HepG2 (cell line): ENCODE measurements around the gene SRGAP3. TPM values are rescaled to one million over a fixed set of nuclear protein-coding genes. Genes with fewer than 3 reads are reported as not detected.

ENCODE experiments used
- ATAC-seq: fragments of 200-7000 bp; cut with Tn5 transposase; 3 replicates; pipeline ENCODE4 v1.9.1; 2020; ENCODE audit warnings: mild to moderate bottlenecking, moderate library complexity
- BruUV-seq: library from RNA; stranded (reverse); fragments of 400-500 nt; replicated peaks from 2 replicates; lab custom pipeline; 2021; lab: Mats Ljungman, UMichigan
- CTCF ChIA-PET: fragments of 300-600 bp; formaldehyde crosslinking; extraction: SDS; loops from one replicate; lab custom pipeline; 2021; ENCODE audit warnings: low total read pairs, inconsistent platforms, low intra/inter-chr PET ratio; lab: Yijun Ruan, JAX
- POLR2A ChIA-PET: fragments of 350-600 bp; sonication (Branson Sonifier 250); formaldehyde crosslinking; loops from one replicate; lab custom pipeline; 2020; ENCODE audit warnings: antibody characterized with exemption, inconsistent platforms; lab: Yijun Ruan, JAX
- DNase-seq: peaks from one replicate; pipeline ENCODE4 v3.0.0-alpha.2; 2015; ENCODE audit warnings: low spot score
- FAIRE-seq: peaks from 3 replicates; lab custom pipeline; 2011; peaks lifted over from hg19 to GRCh38; lab: Jason Lieb, UNC
- H2AFZ ChIP-seq: one replicate; pipeline ENCODE4 v1.6.1; 2011; ENCODE audit warnings: low read length, inconsistent platforms
- H3K27ac ChIP-seq: fragments of 300-600 bp; 3 replicates; pipeline ENCODE4 v1.8.0; 2011; ENCODE audit warnings: mixed run types, mild to moderate bottlenecking, mixed read lengths, low read length, inconsistent platforms; ENCODE audit not compliant: insufficient read depth; ENCODE audit errors: extremely low read length
- H3K27me3 ChIP-seq, 2 experiments: fragments of 200-600 bp in 1 of 2; 2 replicates in 1 of 2; 3 replicates in 1 of 2; pipeline versions ENCODE4 v1.6.0 to v1.8.0; 2011; ENCODE audit warnings: low read length in 2 of 2, mild to moderate bottlenecking in 2 of 2, moderate library complexity in 2 of 2, inconsistent platforms in 1 of 2; ENCODE audit not compliant: insufficient read depth in 2 of 2, control insufficient read depth in 1 of 2
- H3K36me3 ChIP-seq, 2 experiments: fragments of 200-600 bp in 1 of 2; replicated peaks in 1 of 2; 2 replicates in 1 of 2; 3 replicates in 1 of 2; pipeline versions ENCODE4 v1.5.1 to v1.8.0; 2011; ENCODE audit warnings: low read length in 2 of 2, inconsistent platforms in 1 of 2; ENCODE audit not compliant: insufficient read depth in 2 of 2, control insufficient read depth in 1 of 2
- H3K4me1 ChIP-seq: 2 replicates; pipeline ENCODE4 v1.5.1; 2012; ENCODE audit warnings: low read length, inconsistent platforms; ENCODE audit not compliant: insufficient read depth
- H3K4me2 ChIP-seq: 2 replicates; pipeline ENCODE4 v1.6.0; 2011; ENCODE audit warnings: low read depth, low read length, inconsistent platforms
- H3K4me3 ChIP-seq, 3 experiments: fragments of 200-600 bp in 1 of 3; sonication (generic), shearing (Covaris generic) in 1 of 3; replicated peaks in 1 of 3; 2 replicates each; pipeline ENCODE4 v1.5.1; 2011 to 2016; ENCODE audit warnings: low read length in 3 of 3, inconsistent platforms in 2 of 3, low read depth in 2 of 3, mild to moderate bottlenecking in 2 of 3, control low read depth in 1 of 3, mixed read lengths in 1 of 3; ENCODE audit not compliant: insufficient read depth in 1 of 3
- H3K79me2 ChIP-seq: one replicate; pipeline ENCODE4 v1.6.1; 2011; ENCODE audit warnings: low read length, inconsistent platforms; ENCODE audit not compliant: insufficient read depth
- H3K9ac ChIP-seq: 2 replicates; pipeline ENCODE4 v1.6.0; 2011; ENCODE audit warnings: mild to moderate bottlenecking, low read depth, low read length, inconsistent platforms; ENCODE audit not compliant: insufficient read depth
- H3K9me3 ChIP-seq: 2 replicates; pipeline ENCODE4 v1.5.1; 2012; ENCODE audit warnings: mild to moderate bottlenecking, low read length
- H4K20me1 ChIP-seq: 2 replicates; pipeline ENCODE4 v1.6.0; 2011; ENCODE audit warnings: inconsistent platforms, mild to moderate bottlenecking, low read length, moderate library complexity; ENCODE audit not compliant: insufficient read depth
- JDP2 ChIP-seq: sonication (generic); formaldehyde crosslinking; IDR thresholded peaks from 2 replicates; pipeline ENCODE4 v1.8.1; 2022; ENCODE audit warnings: missing genetic modification reagents, borderline replicate concordance
- ZHX2 ChIP-seq, 2 experiments: sonication (generic) in 1 of 2; formaldehyde crosslinking in 1 of 2; IDR thresholded peaks; 2 replicates each; pipeline versions ENCODE4 v1.6.1 to v1.9.0; 2014 to 2022; ENCODE audit warnings: antibody characterized with exemption in 1 of 2, borderline replicate concordance in 1 of 2, inconsistent platforms in 1 of 2, low read depth in 1 of 2, missing genetic modification reagents in 1 of 2
- ZNF160 ChIP-seq: sonication (generic); formaldehyde crosslinking; IDR thresholded peaks from 2 replicates; pipeline ENCODE4 v1.8.0; 2022; ENCODE audit warnings: mild to moderate bottlenecking, inconsistent platforms, missing genetic modification reagents
- ZNF234 ChIP-seq: sonication (generic); formaldehyde crosslinking; conservative IDR thresholded peaks from 2 replicates; pipeline ENCODE4 v1.5.1; 2020; ENCODE audit warnings: mild to moderate bottlenecking, missing genetic modification reagents
- ZNF768 ChIP-seq: sonication (generic); formaldehyde crosslinking; IDR thresholded peaks from 2 replicates; pipeline ENCODE4 v1.4.0; 2020; ENCODE audit warnings: missing genetic modification reagents
- WGBS: methylation state at CpG from one replicate; pipeline ENCODE4 v1.1.6; 2017; ENCODE audit warnings: low lambda C conversion rate; 5-methylcytosine and 5-hydroxymethylcytosine counted together
- in situ Hi-C: cut with HindIII; loops from 2 replicates; pipeline ENCODE4 v1.10.0; 2017; ENCODE audit warnings: low pct_unique_long_range_greater_than_20kb; ENCODE audit not compliant: extremely low pct_ligation_motif_present
- intact Hi-C: fragments of 100-400 bp; cut with micrococcal nuclease; formaldehyde crosslinking; loops from one replicate; pipeline ENCODE4 v1.10.0; 2022; ENCODE audit not compliant: unreplicated experiment
- polyA plus RNA-seq, 8 experiments: library from polyadenylated mRNA; depleted of rRNA in 3 of 8; stranded (reverse) in 7 of 8; unstranded in 1 of 8; fragments of >200 nt; fragmentation: Illumina TruSeq in 4 of 8; extraction: Trizol in 4 of 8; gene quantifications; 2 replicates each; pipeline versions ENCODE4 v1.2.1 to v1.2.3, GENCODE V29; 2011 to 2016; ENCODE audit warnings: low read depth in 4 of 8, missing spikeins in 1 of 8, mixed read lengths in 1 of 8; ENCODE audit not compliant: insufficient read depth in 1 of 8
- total RNA-seq, 5 experiments: library from RNA; depleted of rRNA; stranded (reverse); fragments of >200 nt; fragmentation: Illumina TruSeq; extraction: Trizol; gene quantifications; 2 replicates each; pipeline ENCODE4 v1.2.3, GENCODE V29; 2016; ENCODE audit warnings: low read depth in 1 of 5

Gene SRGAP3
- total and polyA plus RNA-seq, 2 of the 13 experiments (the other 11 are each of a cell fraction or from before 2014, with no cell fraction given), result 1.2 to 1.4 TPM

DNA sequence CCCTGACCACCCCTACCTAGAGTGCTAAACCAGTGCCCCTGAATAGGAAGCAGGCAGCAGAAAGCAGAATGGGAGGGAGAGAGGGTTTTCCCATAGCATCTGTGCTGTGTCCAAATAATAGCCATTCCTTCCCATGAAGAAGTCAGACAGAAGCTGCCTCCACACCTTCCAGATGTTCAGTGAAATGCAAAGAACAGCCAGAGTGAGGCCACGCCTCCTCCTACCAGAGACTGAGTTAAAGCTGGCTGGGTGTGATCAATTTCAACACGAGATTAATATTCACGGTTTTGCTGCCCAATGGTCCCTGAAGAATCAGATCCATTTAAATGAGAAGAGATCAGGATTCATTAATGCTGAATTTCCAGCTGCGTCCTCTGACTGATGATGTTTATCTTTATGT lies 111.8 kb downstream of the SRGAP3 start (continued):
- no peak for TF ChIP-seq ZHX2 (IDR thresholded peaks at IDR 0.05; ENCODE audit: low read depth)
- TF ChIP-seq ZHX2 (CRISPR knock-in tag; IDR thresholded peaks at IDR 0.05; ENCODE audit: borderline replicate concordance), result no peak
- TF ChIP-seq ZNF160, result no peak
- TF ChIP-seq ZNF234, result no peak

- no peaks in the 10 kb centered on the region for H3K36me3 ChIP-seq
- in situ Hi-C loops, result no loop called here
- 46% methylated on average over 11 of the region's 12 CpGs for WGBS
- TF ChIP-seq ZNF768, result peak; percentile 90
- TF ChIP-seq JDP2 (CRISPR knock-in tag), result no peak
- BruUV-seq, result no TSS peak
- FAIRE-seq (no peak), DNase-seq (no peak), ATAC-seq (no peak)
- no peaks in the 10 kb centered on the region for H3K4me1 ChIP-seq
- H3K4me2 ChIP-seq, result no peak overlapping the region
- ChIA-PET POLR2A (no interaction called here), CTCF (no interaction called here)
- H3K27me3 ChIP-seq, result no peaks in the 10 kb centered on the region
- no peak overlapping the region for H3K9ac ChIP-seq
- no peaks in the 10 kb centered on the region for H3K79me2 ChIP-seq
- peaks cover 3% of the 10 kb centered on the region; the same call in 1 of the 2 replicates for H3K9me3 ChIP-seq
- intact Hi-C loops, result no loop called here
- H2AFZ ChIP-seq, result no peak overlapping the region
- H4K20me1 ChIP-seq, result no peaks in the 10 kb centered on the region
- no peak overlapping the region for H3K4me3 ChIP-seq
- H3K27ac ChIP-seq, result no peak overlapping the region
Measured at GRCh38 chr3:9136746-9137465, 112.5 kb downstream of the SRGAP3 start.
